Measurements from ENCODE around the gene PPIL1. TPM values are rescaled to one million over a fixed set of nuclear protein-coding genes. Genes with fewer than 3 reads are reported as not detected.

Gene PPIL1
- total RNA-seq, 4 donors from 2014 or later: 2.2 to 9.3 (median 7.3) TPM

GRCh38 chr6:36821581-36822335 is 52.8 kb downstream of the PPIL1 start:
- intact Hi-C loops (cut with DNase I; ENCODE audit: low total_unique reads): no loop called here
- no peak for TF ChIP-seq POLR2A (IDR thresholded peaks at IDR 0.05)
- TF ChIP-seq CTCF (IDR thresholded peaks at IDR 0.05): no peak
- DNase-seq (ENCODE audit: low spot score in 2 of 2): no peak
- H3K4me3 ChIP-seq (ENCODE audit: low read depth, poor library complexity, severe bottlenecking): no peak overlapping the region
- WGBS, 2 donors: 82 to 84% methylated on average over 14 of the region's 14 CpGs

GRCh38 chr6:36820700-36821580 is 53.7 kb downstream of the PPIL1 start:
- 68 to 71% methylated on average over 12 of the region's 12 CpGs for WGBS, 2 donors
- TF ChIP-seq POLR2A (IDR thresholded peaks at IDR 0.05) (no peak), CTCF (IDR thresholded peaks at IDR 0.05) (no peak)
- intact Hi-C loops (cut with DNase I; ENCODE audit: low total_unique reads): no loop called here
- H3K4me3 ChIP-seq (ENCODE audit: low read depth, poor library complexity, severe bottlenecking): no peak overlapping the region
- DNase-seq (ENCODE audit: low spot score in 2 of 2): no peak

- H3K4me3 ChIP-seq (ENCODE audit: low read depth, poor library complexity, severe bottlenecking): no peak overlapping the region
- intact Hi-C loops (cut with DNase I; ENCODE audit: low total_unique reads): no loop called here
- TF ChIP-seq CTCF (IDR thresholded peaks at IDR 0.05) (no peak), POLR2A (IDR thresholded peaks at IDR 0.05) (no peak)
- 75 to 80% methylated on average over 4 of the region's 4 CpGs for WGBS, 2 donors
- DNase-seq (ENCODE audit: low spot score in 2 of 2): no peak
Measured at GRCh38 chr6:36818756-36819155, 55.8 kb downstream of the PPIL1 start.

GRCh38 chr6:36817847-36818246 is 56.8 kb downstream of the PPIL1 start:
- TF ChIP-seq POLR2A (IDR thresholded peaks at IDR 0.05) (no peak), CTCF (IDR thresholded peaks at IDR 0.05) (no peak)
- intact Hi-C loops (cut with DNase I; ENCODE audit: low total_unique reads): no loop called here
- DNase-seq (ENCODE audit: low spot score in 2 of 2): no peak
- no peak overlapping the region for H3K4me3 ChIP-seq (ENCODE audit: low read depth, poor library complexity, severe bottlenecking)
- WGBS, 2 donors: 94 to 96% methylated on average over 3 of the region's 3 CpGs

GRCh38 chr6:36817176-36817817 is 57.3 kb downstream of the PPIL1 start:
- no peak for TF ChIP-seq POLR2A (IDR thresholded peaks at IDR 0.05)
- no peak for TF ChIP-seq CTCF (IDR thresholded peaks at IDR 0.05)
- DNase-seq (ENCODE audit: low spot score in 2 of 2): no peak
- 94 to 96% methylated on average over 9 of the region's 9 CpGs for WGBS, 2 donors
- H3K4me3 ChIP-seq (ENCODE audit: low read depth, poor library complexity, severe bottlenecking): no peak overlapping the region
- intact Hi-C loops (cut with DNase I; ENCODE audit: low total_unique reads): no loop called here

Data from lower leg skin (tissue), 4 donors.